ENCODE results near the gene PLEKHM3. TPM values are rescaled to one million over a fixed set of nuclear protein-coding genes. Genes with fewer than 3 reads are reported as not detected.

Gene PLEKHM3
- total RNA-seq, 1 donor from 2014 or later, result 18.3 TPM

GRCh38 chr2:207934720-207935119 is 90.6 kb downstream of the PLEKHM3 start:
- TF ChIP-seq, protein P1, sequence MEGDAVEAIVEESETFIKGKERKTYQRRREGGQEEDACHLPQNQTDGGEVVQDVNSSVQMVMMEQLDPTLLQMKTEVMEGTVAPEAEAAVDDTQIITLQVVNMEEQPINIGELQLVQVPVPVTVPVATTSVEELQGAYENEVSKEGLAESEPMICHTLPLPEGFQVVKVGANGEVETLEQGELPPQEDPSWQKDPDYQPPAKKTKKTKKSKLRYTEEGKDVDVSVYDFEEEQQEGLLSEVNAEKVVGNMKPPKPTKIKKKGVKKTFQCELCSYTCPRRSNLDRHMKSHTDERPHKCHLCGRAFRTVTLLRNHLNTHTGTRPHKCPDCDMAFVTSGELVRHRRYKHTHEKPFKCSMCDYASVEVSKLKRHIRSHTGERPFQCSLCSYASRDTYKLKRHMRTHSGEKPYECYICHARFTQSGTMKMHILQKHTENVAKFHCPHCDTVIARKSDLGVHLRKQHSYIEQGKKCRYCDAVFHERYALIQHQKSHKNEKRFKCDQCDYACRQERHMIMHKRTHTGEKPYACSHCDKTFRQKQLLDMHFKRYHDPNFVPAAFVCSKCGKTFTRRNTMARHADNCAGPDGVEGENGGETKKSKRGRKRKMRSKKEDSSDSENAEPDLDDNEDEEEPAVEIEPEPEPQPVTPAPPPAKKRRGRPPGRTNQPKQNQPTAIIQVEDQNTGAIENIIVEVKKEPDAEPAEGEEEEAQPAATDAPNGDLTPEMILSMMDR (IDR thresholded peaks at IDR 0.05), result no peak
- no peak for DNase-seq (ENCODE audit: low spot score in 2 of 2)
- Histone ChIP-seq H3K27ac (no peak overlapping the region), H3K9me3 (no peaks in the 10 kb centered on the region), H3K4me3 (no peak overlapping the region), H3K36me3 (peaks cover 0 to 5% of the 10 kb centered on the region in 2 donors), H3K4me1 (no peaks in the 10 kb centered on the region), H3K27me3 (no peaks in the 10 kb centered on the region)
- intact Hi-C loops (cut with DNase I), result no loop called here

- Histone ChIP-seq H3K27me3 (no peaks in the 10 kb centered on the region), H3K4me1 (no peaks in the 10 kb centered on the region), H3K27ac (no peak overlapping the region), H3K9me3 (no peaks in the 10 kb centered on the region), H3K4me3 (no peak overlapping the region), H3K36me3 (peaks cover 0 to 5% of the 10 kb centered on the region in 2 donors)
- no peak for DNase-seq (ENCODE audit: low spot score in 2 of 2)
- TF ChIP-seq, protein P1 (IDR thresholded peaks at IDR 0.05), result no peak
- intact Hi-C loops (cut with DNase I), result no loop called here
These were observed 91.8 kb downstream of the PLEKHM3 start for GRCh38 chr2:207933396-207934065.

- H3K4me3 ChIP-seq, result no peak overlapping the region
- no peak overlapping the region for H3K27ac ChIP-seq
- TF ChIP-seq, protein P1 (IDR thresholded peaks at IDR 0.05), result no peak
- no peaks in the 10 kb centered on the region for H3K9me3 ChIP-seq
- H3K27me3 ChIP-seq, result no peaks in the 10 kb centered on the region
- peaks cover 0 to 5% of the 10 kb centered on the region in 2 donors for H3K36me3 ChIP-seq
- H3K4me1 ChIP-seq, result no peaks in the 10 kb centered on the region
- intact Hi-C loops (cut with DNase I), result no loop called here
- no peak for DNase-seq (ENCODE audit: low spot score in 2 of 2)
These were observed 93.2 kb downstream of the PLEKHM3 start for GRCh38 chr2:207932106-207932505.

DNA sequence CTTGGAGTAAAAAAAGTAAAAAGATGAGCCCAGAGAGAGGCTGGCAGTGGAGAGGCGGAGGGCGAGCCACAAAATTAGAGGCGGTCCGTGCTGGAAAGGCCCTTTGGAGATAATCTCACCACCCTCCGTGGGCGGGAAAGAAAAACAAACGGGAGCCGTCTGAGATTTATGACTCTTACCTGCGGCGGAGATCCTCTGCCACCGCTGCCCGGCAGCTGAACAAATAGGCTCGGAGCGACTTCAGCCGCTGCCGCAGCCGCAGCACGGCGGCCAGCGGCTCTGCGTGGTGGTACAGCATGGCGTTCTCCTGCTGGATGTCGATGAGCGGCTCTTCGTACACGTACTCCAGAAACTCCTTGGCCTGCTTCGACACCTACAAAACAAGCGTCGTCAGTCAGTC is 94.6 kb downstream of the PLEKHM3 start:
- Histone ChIP-seq H3K4me3 (no peak overlapping the region), H3K9me3 (no peaks in the 10 kb centered on the region), H3K27me3 (no peaks in the 10 kb centered on the region), H3K36me3 (peaks cover 0 to 5% of the 10 kb centered on the region in 2 donors), H3K27ac (no peak overlapping the region), H3K4me1 (no peaks in the 10 kb centered on the region)
- TF ChIP-seq, protein P1 (IDR thresholded peaks at IDR 0.05), result no peak
- DNase-seq (ENCODE audit: low spot score in 2 of 2), result no peak
- intact Hi-C loops (cut with DNase I), result no loop called here

- H3K27ac ChIP-seq, result no peak overlapping the region
- no peaks in the 10 kb centered on the region for H3K9me3 ChIP-seq
These were observed 95.4 kb downstream of the PLEKHM3 start for GRCh38 chr2:207929923-207930322.

More at GRCh38 chr2:207929923-207930322, 95.4 kb downstream of the PLEKHM3 start:
- Histone ChIP-seq H3K36me3 (peaks cover 0 to 5% of the 10 kb centered on the region in 2 donors), H3K4me3 (no peak overlapping the region), H3K27me3 (no peaks in the 10 kb centered on the region), H3K4me1 (no peaks in the 10 kb centered on the region)
- intact Hi-C loops (cut with DNase I), result no loop called here
- TF ChIP-seq, protein P1 (IDR thresholded peaks at IDR 0.05), result no peak
- DNase-seq (ENCODE audit: low spot score in 2 of 2), result no peak

Measured in ascending aorta (tissue), 2 donors.